ENCODE data around the gene ABL1.
A peak's percentile ranks its signal among the peaks of the same experiment; 100 is the strongest.

ABL1 gene

GRCh38 chr9:130888146-130888885, 53.3 kb downstream of the ABL1 start:
- DNase-seq, result no peak

DNA sequence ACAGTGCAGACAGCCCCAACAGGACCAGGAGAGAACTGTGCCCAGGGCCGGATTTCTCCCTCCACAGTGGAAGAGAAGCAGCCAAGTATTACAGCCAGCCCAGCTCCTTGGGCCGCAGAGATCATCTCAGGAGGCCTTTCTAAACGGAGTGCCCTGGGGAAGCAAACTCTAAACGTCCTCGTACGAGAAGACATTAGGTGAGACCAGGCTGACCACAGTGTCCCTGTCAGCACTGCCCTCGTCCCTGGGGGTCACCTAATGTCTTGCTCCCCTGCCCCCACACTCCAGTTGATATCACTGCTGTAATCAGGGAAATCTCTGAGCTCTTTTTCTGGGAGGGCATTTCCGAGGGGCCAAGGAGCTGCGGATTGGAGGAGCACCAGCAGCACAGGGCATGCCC, 55.1 kb downstream of the ABL1 start:
- DNase-seq, result no peak

- DNase-seq, result peak in 1 of 56 donors; percentile 40
Measured at GRCh38 chr9:130890870-130891687, 56.0 kb downstream of the ABL1 start.

- DNase-seq, result peak in 30 of 56 donors; percentile 15 to 76 (median 44)
Measured at GRCh38 chr9:130891688-130892476, 56.8 kb downstream of the ABL1 start.

- peak in 1 of 56 donors; percentile 69 for DNase-seq
Measured at GRCh38 chr9:130892477-130893304, 57.6 kb downstream of the ABL1 start.

- peak in 10 of 56 donors; percentile 18 to 46 (median 25) for DNase-seq
Measured at GRCh38 chr9:130893341-130894101, 58.5 kb downstream of the ABL1 start.

GRCh38 chr9:130894546-130894945, 59.5 kb downstream of the ABL1 start:
- DNase-seq, result no peak

DNA sequence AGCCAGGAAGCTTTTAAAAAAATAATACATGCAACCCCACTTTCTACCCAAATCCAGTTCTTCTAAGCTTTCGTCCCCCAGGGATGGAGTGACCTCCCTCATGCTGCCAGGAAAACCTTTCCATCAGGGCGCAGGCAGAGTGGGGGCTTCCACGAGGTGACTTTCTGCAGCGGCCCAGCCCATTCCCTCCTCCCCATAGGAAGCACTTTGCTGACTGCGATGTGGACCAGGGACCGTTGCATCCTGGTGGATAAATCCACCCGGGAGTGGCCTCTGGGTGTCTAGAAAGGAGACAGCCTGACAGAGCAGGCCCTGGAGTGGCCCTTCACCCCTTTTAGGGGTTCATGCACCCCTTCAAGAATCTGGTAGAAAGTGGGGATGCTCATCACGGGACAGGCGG, 60.0 kb downstream of the ABL1 start:
- no peak for DNase-seq

- peak in 1 of 56 donors; percentile 32 for DNase-seq
Measured at GRCh38 chr9:130895481-130896232, 60.6 kb downstream of the ABL1 start.

GRCh38 chr9:130896233-130897014, 61.4 kb downstream of the ABL1 start, which contains the start of gene QRFP:
QRFP (minus strand) TSS chr9:130896812; CDS start chr9:130893838, 2,974 bp downstream.
- DNase-seq, result no peak

DNA sequence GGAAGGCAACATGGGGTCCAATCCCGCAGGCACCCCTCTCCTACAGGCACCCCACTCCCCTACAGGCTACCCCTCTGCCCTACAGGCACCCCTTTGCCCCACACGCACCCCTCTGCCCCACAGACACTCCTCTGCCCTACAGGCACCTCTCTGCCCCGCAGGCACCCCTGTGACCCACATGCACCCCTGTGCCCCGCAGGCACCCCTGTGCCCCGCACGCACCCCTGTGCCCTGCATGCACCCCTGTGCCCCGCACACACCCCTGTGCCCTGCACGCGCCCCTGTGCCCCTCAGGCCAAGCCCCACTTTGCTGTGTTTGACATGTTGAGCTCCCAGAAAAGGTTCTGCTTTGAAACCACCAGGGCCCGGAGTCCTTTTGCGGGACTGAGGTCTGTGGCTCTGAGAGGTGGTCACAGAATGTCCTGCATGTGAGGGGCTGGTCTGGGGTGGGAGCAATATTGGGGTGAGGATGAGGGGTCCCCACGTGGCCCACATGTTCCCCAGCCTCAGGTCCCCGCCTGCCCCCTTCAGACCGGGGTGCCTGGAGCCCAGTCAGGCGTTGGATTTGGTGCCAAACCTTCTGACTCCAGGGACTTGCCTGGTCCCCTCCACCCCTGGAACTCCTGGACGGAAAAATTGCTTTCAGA, 62.2 kb downstream of the ABL1 start:
- no peak for DNase-seq

- DNase-seq, result no peak
Measured at GRCh38 chr9:130897848-130898551, 62.9 kb downstream of the ABL1 start.

DNA sequence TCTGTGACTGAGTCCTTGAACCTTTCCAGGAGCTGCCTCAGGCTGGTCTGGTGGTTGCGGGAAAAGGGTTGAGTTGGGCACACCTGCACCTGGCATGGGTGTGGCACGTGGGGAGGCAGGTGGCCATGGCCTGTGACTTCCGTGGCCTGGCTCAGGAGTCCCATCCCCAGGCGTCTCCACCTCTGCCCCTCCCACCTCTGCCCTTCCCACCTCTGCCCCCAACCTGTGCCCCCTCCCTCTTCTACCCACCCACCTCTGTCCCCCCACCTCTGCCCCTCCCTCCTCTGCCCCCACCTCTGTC, 63.4 kb downstream of the ABL1 start:
- no peak for DNase-seq

DNA sequence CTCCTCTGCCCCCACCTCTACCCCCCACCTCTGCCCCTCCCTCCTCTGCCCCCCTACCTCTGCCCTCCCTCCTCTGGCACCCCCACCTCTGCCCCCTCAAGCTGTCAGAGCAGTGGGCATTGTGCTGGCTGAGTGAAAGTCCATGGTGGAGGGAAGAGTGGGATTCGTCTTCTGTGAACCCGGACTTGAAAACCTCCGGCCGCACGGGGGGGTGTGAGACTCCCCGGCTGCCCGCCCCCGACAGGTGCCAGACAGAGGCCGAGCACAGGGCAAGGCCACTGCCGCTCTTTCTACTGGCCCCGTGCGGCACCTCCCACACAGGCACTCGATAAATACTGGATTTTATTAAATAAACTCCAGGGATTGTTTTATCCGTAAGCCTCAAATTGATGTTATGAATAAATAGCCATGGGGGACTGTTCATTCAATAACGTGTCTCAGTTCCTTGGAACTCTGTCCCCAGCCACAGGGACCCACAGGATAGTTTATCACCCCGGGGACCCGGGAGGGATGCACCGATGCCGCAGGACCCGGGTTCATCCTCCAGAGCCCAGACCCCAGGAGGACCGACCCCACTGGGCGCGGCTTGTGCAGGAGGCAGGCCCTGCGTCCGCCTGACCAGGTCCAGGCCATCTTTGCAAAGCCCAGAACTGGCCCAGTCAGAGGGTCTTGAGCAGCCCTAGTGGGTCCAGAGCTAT, 64.1 kb downstream of the ABL1 start:
- DNase-seq, result no peak

DNA sequence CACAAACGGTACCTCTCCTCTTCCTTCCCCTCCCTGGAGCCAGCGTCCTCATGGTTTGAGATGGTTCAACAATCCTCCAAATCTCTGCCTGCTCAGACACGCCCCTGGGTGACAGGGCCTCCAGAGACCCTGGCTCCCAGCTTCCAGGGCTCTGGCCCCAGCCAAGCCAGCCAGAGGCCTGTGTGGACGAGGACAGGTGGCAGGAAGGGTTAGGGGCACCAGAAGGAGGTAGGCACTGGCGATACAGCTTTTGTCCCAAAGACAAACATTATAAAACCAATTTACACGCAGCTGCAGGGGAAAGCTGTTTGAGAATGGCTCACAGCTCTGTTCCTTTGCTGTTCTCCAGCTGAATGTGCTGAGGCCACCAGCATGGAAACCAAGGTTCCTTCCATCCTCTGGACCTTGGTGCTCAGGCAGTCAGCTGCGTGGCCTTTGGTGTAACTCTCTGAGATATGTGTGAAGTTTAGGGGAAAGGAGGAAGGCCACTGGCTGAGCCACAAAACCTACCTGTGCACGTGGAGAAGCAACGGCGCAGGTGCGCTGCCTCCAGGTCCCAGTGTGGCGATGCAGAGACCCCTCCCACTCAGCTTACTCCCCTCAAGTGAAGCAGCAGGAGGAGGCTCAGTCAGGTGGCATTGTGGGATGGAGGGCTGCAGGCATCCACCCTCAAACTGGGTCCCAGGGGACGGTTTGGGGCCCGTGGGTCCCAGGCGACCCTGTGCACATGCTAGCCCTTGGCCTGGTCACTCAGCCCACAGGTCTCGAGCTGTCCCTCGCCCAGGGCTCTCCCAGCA, 65.8 kb downstream of the ABL1 start:
- no peak for DNase-seq
